SJCRH30 (cell line): ENCODE measurements around the gene CALN1. TPM values are rescaled to one million over a fixed set of nuclear protein-coding genes. Genes with fewer than 3 reads are reported as not detected.
"Not testable (repeated sequence)": the region's sequence is repeated elsewhere in the genome, so short reads cannot be mapped to it uniquely, and the experiment has no call there.

Experiments used
- DNase-seq, 2 experiments: peaks; one replicate each; pipeline ENCODE4 v3.0.0-alpha.2; 2015 to 2020
- H3K27ac ChIP-seq: fragments of 250-450 bp; sonication (Bioruptor Pico); 2 replicates; pipeline ENCODE4 v1.5.1; 2020; ENCODE audit warnings: mild to moderate bottlenecking, moderate library complexity
- H3K27me3 ChIP-seq: fragments of 250-450 bp; sonication (Bioruptor Pico); 2 replicates; pipeline ENCODE4 v1.5.1; 2020; ENCODE audit warnings: mild to moderate bottlenecking, moderate library complexity
- H3K36me3 ChIP-seq: fragments of 250-450 bp; sonication (Bioruptor Pico); 2 replicates; pipeline ENCODE4 v1.5.1; 2020; ENCODE audit warnings: mild to moderate bottlenecking, moderate library complexity
- H3K4me1 ChIP-seq: fragments of 250-450 bp; sonication (Bioruptor Pico); 2 replicates; pipeline ENCODE4 v1.5.1; 2020; ENCODE audit warnings: mild to moderate bottlenecking, moderate library complexity
- H3K4me3 ChIP-seq: fragments of 250-450 bp; sonication (Bioruptor Pico); 2 replicates; pipeline ENCODE4 v1.5.1; 2020; ENCODE audit warnings: mild to moderate bottlenecking, moderate library complexity
- H3K9me3 ChIP-seq: fragments of 250-450 bp; sonication (Bioruptor Pico); replicated peaks from 2 replicates; pipeline ENCODE4 v1.5.1; 2020; ENCODE audit warnings: mild to moderate bottlenecking, moderate library complexity
- total RNA-seq: library from RNA; depleted of rRNA; stranded (reverse); fragments of >200 nt; shearing (Covaris generic); gene quantifications from 2 replicates; pipeline ENCODE4 v1.2.3, GENCODE V29; 2014

Gene CALN1
- total RNA-seq, 1 experiment from 2014 or later, result 0.02 TPM

- H3K27ac ChIP-seq, result no peak overlapping the region
- no peaks in the 10 kb centered on the region for H3K36me3 ChIP-seq
- no peak overlapping the region for H3K4me3 ChIP-seq
- no peaks in the 10 kb centered on the region for H3K9me3 ChIP-seq
- no peak for DNase-seq
- H3K27me3 ChIP-seq, result 0 out of 2 replicates have a peak, but pooled peaks cover 4% of the 10 kb centered on the region
- no peaks in the 10 kb centered on the region for H3K4me1 ChIP-seq
These were observed 20.2 kb downstream of the CALN1 start for GRCh38 chr7:72391821-72392377.

GRCh38 chr7:72386118-72386517 is 26.0 kb downstream of the CALN1 start:
- Histone ChIP-seq H3K27ac (no peak overlapping the region), H3K4me3 (no peak overlapping the region), H3K9me3 (no peaks in the 10 kb centered on the region), H3K4me1 (no peaks in the 10 kb centered on the region), H3K27me3 (0 out of 2 replicates have a peak, but pooled peaks cover 4% of the 10 kb centered on the region), H3K36me3 (no peaks in the 10 kb centered on the region)
- DNase-seq, result no peak

- DNase-seq, result no peak
- Histone ChIP-seq H3K4me1 (no peaks in the 10 kb centered on the region), H3K9me3 (no peaks in the 10 kb centered on the region), H3K4me3 (no peak overlapping the region), H3K27ac (no peak overlapping the region), H3K27me3 (0 out of 2 replicates have a peak, but pooled peaks cover 3% of the 10 kb centered on the region), H3K36me3 (no peaks in the 10 kb centered on the region)
These were observed 49.9 kb downstream of the CALN1 start for GRCh38 chr7:72362246-72362645.

- Histone ChIP-seq H3K9me3 (no peaks in the 10 kb centered on the region), H3K4me1 (no peaks in the 10 kb centered on the region), H3K27me3 (no peaks in the 10 kb centered on the region; the same call in 1 of the 2 replicates), H3K4me3 (no peak overlapping the region), H3K36me3 (no peaks in the 10 kb centered on the region), H3K27ac (no peak overlapping the region)
- no peak for DNase-seq
These were observed 66.9 kb downstream of the CALN1 start for GRCh38 chr7:72345208-72345727.

- no peak for DNase-seq
- no peaks in the 10 kb centered on the region for H3K4me1 ChIP-seq
These were observed 68.1 kb downstream of the CALN1 start for GRCh38 chr7:72343991-72344390.

GRCh38 chr7:72343354-72343753 is 68.8 kb downstream of the CALN1 start:
- not testable (repeated sequence) for H3K4me3 ChIP-seq, DNase-seq, H3K27ac ChIP-seq, H3K9me3 ChIP-seq, H3K36me3 ChIP-seq, H3K27me3 ChIP-seq, H3K4me1 ChIP-seq

More at GRCh38 chr7:72343991-72344390, 68.1 kb downstream of the CALN1 start:
- Histone ChIP-seq H3K36me3 (no peaks in the 10 kb centered on the region), H3K27ac (no peak overlapping the region), H3K27me3 (no peaks in the 10 kb centered on the region; the same call in 1 of the 2 replicates), H3K4me3 (no peak overlapping the region), H3K9me3 (no peaks in the 10 kb centered on the region; the same call in 1 of the 2 replicates)

- H3K4me1 ChIP-seq, result no peaks in the 10 kb centered on the region
- DNase-seq, result no peak
- no peaks in the 10 kb centered on the region; the same call in 1 of the 2 replicates for H3K9me3 ChIP-seq
- H3K27me3 ChIP-seq, result no peaks in the 10 kb centered on the region
- H3K27ac ChIP-seq, result no peak overlapping the region
- H3K36me3 ChIP-seq, result no peaks in the 10 kb centered on the region
- no peak overlapping the region for H3K4me3 ChIP-seq
These were observed 74.6 kb downstream of the CALN1 start for GRCh38 chr7:72337390-72338167.

GRCh38 chr7:72336632-72337389 is 75.3 kb downstream of the CALN1 start:
- Histone ChIP-seq H3K27me3 (no peaks in the 10 kb centered on the region), H3K4me1 (no peaks in the 10 kb centered on the region), H3K27ac (no peak overlapping the region), H3K9me3 (peaks cover 2% of the 10 kb centered on the region; the same call in 1 of the 2 replicates), H3K36me3 (no peaks in the 10 kb centered on the region), H3K4me3 (no peak overlapping the region)
- no peak for DNase-seq

GRCh38 chr7:72336382-72336631 is 75.8 kb downstream of the CALN1 start:
- Histone ChIP-seq H3K4me1 (no peaks in the 10 kb centered on the region), H3K36me3 (no peaks in the 10 kb centered on the region), H3K27me3 (no peaks in the 10 kb centered on the region), H3K9me3 (peaks cover 3% of the 10 kb centered on the region; the same call in 1 of the 2 replicates), H3K4me3 (no peak overlapping the region), H3K27ac (no peak overlapping the region)
- DNase-seq, result no peak

- H3K4me3 ChIP-seq, result no peak overlapping the region
- H3K36me3 ChIP-seq, result no peaks in the 10 kb centered on the region
- no peaks in the 10 kb centered on the region for H3K4me1 ChIP-seq
- peaks cover 3% of the 10 kb centered on the region; the same call in 1 of the 2 replicates for H3K9me3 ChIP-seq
- H3K27ac ChIP-seq, result no peak overlapping the region
- no peaks in the 10 kb centered on the region for H3K27me3 ChIP-seq
- DNase-seq, result no peak
These were observed 76.4 kb downstream of the CALN1 start for GRCh38 chr7:72335561-72336381.

GRCh38 chr7:72334698-72335097 is 77.4 kb downstream of the CALN1 start:
- Histone ChIP-seq H3K4me1 (no peaks in the 10 kb centered on the region), H3K36me3 (no peaks in the 10 kb centered on the region), H3K27ac (no peak overlapping the region), H3K4me3 (no peak overlapping the region), H3K27me3 (no peaks in the 10 kb centered on the region), H3K9me3 (peaks cover 3% of the 10 kb centered on the region; the same call in 1 of the 2 replicates)
- DNase-seq, result no peak

- Histone ChIP-seq H3K27me3 (no peaks in the 10 kb centered on the region), H3K36me3 (no peaks in the 10 kb centered on the region)
- no peak for DNase-seq
These were observed 78.1 kb downstream of the CALN1 start for GRCh38 chr7:72334066-72334465.

GRCh38 chr7:72326811-72327210 is 85.3 kb downstream of the CALN1 start:
- no peaks in the 10 kb centered on the region for H3K36me3 ChIP-seq
- H3K4me1 ChIP-seq, result no peaks in the 10 kb centered on the region
- no peak overlapping the region for H3K4me3 ChIP-seq
- H3K27me3 ChIP-seq, result no peaks in the 10 kb centered on the region; the same call in 1 of the 2 replicates
- no peak for DNase-seq
- H3K9me3 ChIP-seq, result 0 out of 2 replicates have a peak, but pooled peaks cover under 1% of the 10 kb centered on the region
- H3K27ac ChIP-seq, result no peak overlapping the region

More at GRCh38 chr7:72334066-72334465, 78.1 kb downstream of the CALN1 start:
- Histone ChIP-seq H3K27ac (no peak overlapping the region), H3K4me3 (no peak overlapping the region), H3K4me1 (no peaks in the 10 kb centered on the region), H3K9me3 (peaks cover 3% of the 10 kb centered on the region; the same call in 1 of the 2 replicates)

- Histone ChIP-seq H3K36me3 (no peaks in the 10 kb centered on the region), H3K4me3 (no peak overlapping the region), H3K9me3 (no peaks in the 10 kb centered on the region), H3K27me3 (no peaks in the 10 kb centered on the region; the same call in 1 of the 2 replicates), H3K4me1 (no peaks in the 10 kb centered on the region), H3K27ac (no peak overlapping the region)
- DNase-seq, result no peak
These were observed 85.8 kb downstream of the CALN1 start for GRCh38 chr7:72326365-72326764.
